NCI-H128 (cell line): ENCODE data around the gene ATP11A.

Experiments used
- DNase-seq: peaks from one replicate; lab custom pipeline; 2025; ENCODE audit not compliant: unreplicated experiment; lab: John Stamatoyannopoulos, UW

The ATP11A gene

GRCh38 chr13:112813552-112813951 lies 123.7 kb downstream of the ATP11A start:
- DNase-seq: no peak

GRCh38 chr13:112814905-112815585 lies 125.2 kb downstream of the ATP11A start:
- DNase-seq: no peak

- DNase-seq: no peak
Measured at GRCh38 chr13:112815871-112816270, 126.0 kb downstream of the ATP11A start.

GRCh38 chr13:112818040-112818697 lies 128.3 kb downstream of the ATP11A start:
- DNase-seq: no peak

- DNase-seq: no peak
Measured at GRCh38 chr13:112818698-112819045, 128.8 kb downstream of the ATP11A start.

GRCh38 chr13:112819111-112819510 lies 129.3 kb downstream of the ATP11A start:
- no peak for DNase-seq

GRCh38 chr13:112819816-112820215 lies 130.0 kb downstream of the ATP11A start:
- no peak for DNase-seq

- DNase-seq: no peak
Measured at GRCh38 chr13:112820318-112820717, 130.5 kb downstream of the ATP11A start.

GRCh38 chr13:112821340-112822055 lies 131.7 kb downstream of the ATP11A start:
- no peak for DNase-seq

GRCh38 chr13:112822851-112823250 lies 133.0 kb downstream of the ATP11A start:
- no peak for DNase-seq

GRCh38 chr13:112824429-112824828 lies 134.6 kb downstream of the ATP11A start:
- DNase-seq: no peak

GRCh38 chr13:112825071-112825470 lies 135.2 kb downstream of the ATP11A start:
- no peak for DNase-seq

GRCh38 chr13:112825875-112826274 lies 136.0 kb downstream of the ATP11A start:
- no peak for DNase-seq

GRCh38 chr13:112826565-112826964 lies 136.7 kb downstream of the ATP11A start:
- no peak for DNase-seq

- no peak for DNase-seq
Measured at GRCh38 chr13:112828082-112828699, 138.4 kb downstream of the ATP11A start.

GRCh38 chr13:112828756-112829155 lies 138.9 kb downstream of the ATP11A start:
- DNase-seq: no peak

GRCh38 chr13:112831196-112831595 lies 141.4 kb downstream of the ATP11A start:
- no peak for DNase-seq

- DNase-seq: no peak
Measured at GRCh38 chr13:112831801-112832200, 142.0 kb downstream of the ATP11A start.

GRCh38 chr13:112832811-112833210 lies 143.0 kb downstream of the ATP11A start:
- no peak for DNase-seq

GRCh38 chr13:112833551-112834257 lies 143.9 kb downstream of the ATP11A start:
- DNase-seq: no peak

GRCh38 chr13:112835344-112835743 lies 145.5 kb downstream of the ATP11A start:
- DNase-seq: no peak
